ENCODE data around the gene TAS2R16.

Gene TAS2R16

GRCh38 chr7:123026251-123026650, 30.8 kb upstream of the TAS2R16 start:
- TF ChIP-seq, protein P1, sequence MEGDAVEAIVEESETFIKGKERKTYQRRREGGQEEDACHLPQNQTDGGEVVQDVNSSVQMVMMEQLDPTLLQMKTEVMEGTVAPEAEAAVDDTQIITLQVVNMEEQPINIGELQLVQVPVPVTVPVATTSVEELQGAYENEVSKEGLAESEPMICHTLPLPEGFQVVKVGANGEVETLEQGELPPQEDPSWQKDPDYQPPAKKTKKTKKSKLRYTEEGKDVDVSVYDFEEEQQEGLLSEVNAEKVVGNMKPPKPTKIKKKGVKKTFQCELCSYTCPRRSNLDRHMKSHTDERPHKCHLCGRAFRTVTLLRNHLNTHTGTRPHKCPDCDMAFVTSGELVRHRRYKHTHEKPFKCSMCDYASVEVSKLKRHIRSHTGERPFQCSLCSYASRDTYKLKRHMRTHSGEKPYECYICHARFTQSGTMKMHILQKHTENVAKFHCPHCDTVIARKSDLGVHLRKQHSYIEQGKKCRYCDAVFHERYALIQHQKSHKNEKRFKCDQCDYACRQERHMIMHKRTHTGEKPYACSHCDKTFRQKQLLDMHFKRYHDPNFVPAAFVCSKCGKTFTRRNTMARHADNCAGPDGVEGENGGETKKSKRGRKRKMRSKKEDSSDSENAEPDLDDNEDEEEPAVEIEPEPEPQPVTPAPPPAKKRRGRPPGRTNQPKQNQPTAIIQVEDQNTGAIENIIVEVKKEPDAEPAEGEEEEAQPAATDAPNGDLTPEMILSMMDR (conservative IDR thresholded peaks at IDR 0.05; ENCODE audit: control insufficient read depth, insufficient read depth, low read depth, low read length): no peak
- no peak overlapping the region for H3K4me3 ChIP-seq (ENCODE audit: control insufficient read depth, low read depth, low read length)
- no peak for DNase-seq (ENCODE audit: low read depth)

GRCh38 chr7:123024989-123025758, 29.7 kb upstream of the TAS2R16 start:
- TF ChIP-seq, protein P1 (conservative IDR thresholded peaks at IDR 0.05; ENCODE audit: control insufficient read depth, insufficient read depth, low read depth, low read length): no peak
- peak; percentile 38 for DNase-seq (ENCODE audit: low read depth)
- H3K4me3 ChIP-seq (ENCODE audit: control insufficient read depth, low read depth, low read length): no peak overlapping the region

DNA sequence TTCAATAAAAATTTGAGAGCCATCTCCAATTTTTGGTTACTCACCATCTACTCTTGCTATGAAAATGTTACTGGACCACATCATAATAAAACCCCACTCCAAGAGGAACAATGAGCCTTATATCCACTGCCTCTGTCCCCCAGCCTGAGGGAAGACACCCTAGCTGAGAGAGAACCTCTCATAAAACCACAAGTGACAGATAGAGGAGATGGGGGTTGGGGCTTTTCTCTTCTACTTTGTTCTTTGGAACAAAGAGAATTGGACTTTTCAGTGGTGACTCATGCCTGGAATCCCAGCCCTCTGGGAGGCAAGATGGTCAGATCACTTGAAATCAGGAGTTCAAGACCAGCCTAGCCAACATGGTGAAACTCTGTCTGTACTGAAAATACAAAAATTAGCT, 27.6 kb upstream of the TAS2R16 start:
- TF ChIP-seq, protein P1 (conservative IDR thresholded peaks at IDR 0.05; ENCODE audit: control insufficient read depth, insufficient read depth, low read depth, low read length): no peak
- DNase-seq (ENCODE audit: low read depth): no peak
- no peak overlapping the region for H3K4me3 ChIP-seq (ENCODE audit: control insufficient read depth, low read depth, low read length)

- H3K4me3 ChIP-seq (ENCODE audit: control insufficient read depth, low read depth, low read length): no peak overlapping the region
- TF ChIP-seq, protein P1 (conservative IDR thresholded peaks at IDR 0.05; ENCODE audit: control insufficient read depth, insufficient read depth, low read depth, low read length): no peak
- DNase-seq (ENCODE audit: low read depth): peak; percentile 17
Observed at GRCh38 chr7:123022576-123022975, 27.1 kb upstream of the TAS2R16 start.

- TF ChIP-seq, protein P1 (conservative IDR thresholded peaks at IDR 0.05; ENCODE audit: control insufficient read depth, insufficient read depth, low read depth, low read length): no peak
- no peak overlapping the region for H3K4me3 ChIP-seq (ENCODE audit: control insufficient read depth, low read depth, low read length)
- DNase-seq (ENCODE audit: low read depth): no peak
Observed at GRCh38 chr7:123012435-123012834, 16.9 kb upstream of the TAS2R16 start.

GRCh38 chr7:123011766-123012369, 16.4 kb upstream of the TAS2R16 start:
- H3K4me3 ChIP-seq (ENCODE audit: control insufficient read depth, low read depth, low read length): no peak overlapping the region
- no peak for DNase-seq (ENCODE audit: low read depth)
- TF ChIP-seq, protein P1 (conservative IDR thresholded peaks at IDR 0.05; ENCODE audit: control insufficient read depth, insufficient read depth, low read depth, low read length): no peak
